ENCODE results near the gene NLGN1. TPM values are rescaled to one million over a fixed set of nuclear protein-coding genes. Genes with fewer than 3 reads are reported as not detected.

NLGN1 gene
- total and polyA plus RNA-seq, 2 of the 13 experiments (the other 11 are each of a cell fraction or from before 2014, with no cell fraction given), result not detected

DNA sequence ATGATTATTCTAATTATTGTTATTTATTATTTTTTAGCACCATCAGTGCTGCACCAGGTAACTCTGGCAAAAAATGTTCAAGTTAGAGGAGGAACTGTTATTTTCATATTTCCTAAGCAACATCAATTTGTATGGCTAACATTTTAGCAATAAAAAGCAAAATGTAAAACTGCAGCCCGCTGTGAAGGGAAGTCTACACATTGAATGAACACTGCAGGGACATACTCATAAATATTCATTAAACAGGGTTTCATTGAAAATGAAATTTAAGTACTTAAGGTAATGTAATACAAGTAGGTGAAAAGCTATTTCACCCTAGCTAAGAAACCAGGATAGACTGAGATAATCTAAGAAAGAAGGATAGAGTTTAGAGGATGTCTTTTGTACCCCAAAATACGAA, 532.7 kb downstream of the NLGN1 start (continued):
- TF ChIP-seq HMGXB3 (CRISPR knock-in tag; IDR thresholded peaks at IDR 0.05; ENCODE audit: borderline replicate concordance) (no peak), TEAD3 (CRISPR knock-in tag; optimal IDR thresholded peaks at IDR 0.05; ENCODE audit: borderline replicate concordance) (no peak), ZNF230 (CRISPR knock-in tag; IDR thresholded peaks at IDR 0.05) (no peak), ZFP36L1 (CRISPR knock-in tag; IDR thresholded peaks at IDR 0.05) (no peak)

DNA sequence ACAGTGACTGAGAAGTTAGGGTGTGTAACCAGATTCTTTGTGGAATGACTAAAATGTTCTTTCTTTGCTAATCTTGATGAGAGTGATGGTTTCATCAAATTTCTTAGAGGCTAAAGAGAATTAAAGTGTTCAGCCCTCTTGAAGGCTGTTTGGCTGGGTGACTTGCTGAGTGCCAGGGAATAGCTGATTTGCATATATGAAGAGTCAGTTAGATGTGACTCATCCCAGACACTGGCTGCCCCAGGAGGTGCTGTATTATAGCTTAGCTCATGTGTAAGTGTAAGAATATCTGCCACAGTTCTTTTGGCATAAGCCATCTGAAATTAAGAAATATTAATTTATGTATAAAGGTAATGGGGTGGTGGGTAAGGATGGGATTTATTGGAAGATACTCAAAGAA, 535.1 kb downstream of the NLGN1 start:
- ATAC-seq, result no peak
- POLR2A ChIA-PET, result no interaction called here
- Histone ChIP-seq H4K20me1 (ENCODE audit: insufficient read depth, low read length) (no peaks in the 10 kb centered on the region), H3K4me3 (replicated peaks in 1 of 3; ENCODE audit: insufficient read depth in 1 of 3, low read depth in 2 of 3, low read length in 3 of 3) (no peak overlapping the region), H3K4me1 (ENCODE audit: insufficient read depth, low read length) (no peaks in the 10 kb centered on the region), H3K79me2 (ENCODE audit: insufficient read depth, low read length) (no peaks in the 10 kb centered on the region), H3K36me3 (replicated peaks in 1 of 2; ENCODE audit: control insufficient read depth in 1 of 2, insufficient read depth in 2 of 2, low read length in 2 of 2) (no peaks in the 10 kb centered on the region), H3K27ac (ENCODE audit: extremely low read length, insufficient read depth, low read length) (no peak overlapping the region), H3K4me2 (ENCODE audit: low read depth, low read length) (no peak overlapping the region), H3K9ac (ENCODE audit: insufficient read depth, low read depth, low read length) (no peak overlapping the region), H2AFZ (ENCODE audit: low read length) (no peak overlapping the region), H3K27me3 (ENCODE audit: control insufficient read depth in 1 of 2, insufficient read depth in 2 of 2, low read length in 2 of 2) (no peaks in the 10 kb centered on the region), H3K9me3 (ENCODE audit: low read length) (no peaks in the 10 kb centered on the region)
- BruUV-seq (replicated peaks), result no TSS peak
- in situ Hi-C loops (cut with HindIII; ENCODE audit: extremely low pct_ligation_motif_present, low pct_unique_long_range_greater_than_20kb), result no loop called here
- TF ChIP-seq MZF1 (CRISPR knock-in tag; IDR thresholded peaks at IDR 0.05; ENCODE audit: borderline replicate concordance) (no peak), HMGXB3 (CRISPR knock-in tag; IDR thresholded peaks at IDR 0.05; ENCODE audit: borderline replicate concordance) (no peak), ZNF331 (CRISPR knock-in tag; IDR thresholded peaks at IDR 0.05) (no peak), ZBTB21 (CRISPR knock-in tag; IDR thresholded peaks at IDR 0.05) (no peak), RBFOX2 (IDR thresholded peaks at IDR 0.05; ENCODE audit: low read depth, low read length) (no peak), AKAP8 (CRISPR knock-in tag; IDR thresholded peaks at IDR 0.05) (no peak), ZFP1 (CRISPR knock-in tag; IDR thresholded peaks at IDR 0.05) (no peak), ZNF264 (CRISPR knock-in tag; IDR thresholded peaks at IDR 0.05) (no peak), SKI (IDR thresholded peaks at IDR 0.05; ENCODE audit: partially characterized antibody) (no peak)
- DNase-seq (ENCODE audit: low spot score), result no peak
- no peak for FAIRE-seq
- intact Hi-C loops (cut with micrococcal nuclease; ENCODE audit: unreplicated experiment), result no loop called here
- CTCF ChIA-PET (ENCODE audit: low intra/inter-chr PET ratio, low total read pairs), result no interaction called here
